ENCODE results near the gene JAZF1. TPM values are rescaled to one million over a fixed set of nuclear protein-coding genes. Genes with fewer than 3 reads are reported as not detected.

The JAZF1 gene
- total and polyA plus RNA-seq, 2 of the 8 experiments (the other 6 are each of a cell fraction or from before 2014, with no cell fraction given), result 2.6 to 21.8 TPM

DNA sequence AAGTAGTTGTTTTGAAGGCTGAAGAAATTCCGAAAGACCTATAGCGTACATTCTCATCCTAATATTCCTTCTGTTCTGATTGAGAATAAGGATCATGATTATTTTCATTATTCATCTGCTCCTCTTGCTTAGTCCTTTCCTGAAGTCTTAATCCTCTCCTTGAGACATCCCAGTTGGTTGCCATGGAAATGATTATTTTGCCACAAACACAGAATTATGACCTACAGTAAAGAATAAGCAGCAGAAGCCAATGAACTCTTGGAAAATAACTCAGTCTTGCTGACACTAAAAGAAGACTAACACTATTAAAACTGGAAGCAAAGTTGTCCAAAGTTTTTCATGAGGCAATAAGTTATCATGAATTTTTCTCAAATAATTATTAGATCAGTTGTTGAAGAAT is 47.8 kb upstream of the JAZF1 start (continued):
- TF ChIP-seq, protein P1, sequence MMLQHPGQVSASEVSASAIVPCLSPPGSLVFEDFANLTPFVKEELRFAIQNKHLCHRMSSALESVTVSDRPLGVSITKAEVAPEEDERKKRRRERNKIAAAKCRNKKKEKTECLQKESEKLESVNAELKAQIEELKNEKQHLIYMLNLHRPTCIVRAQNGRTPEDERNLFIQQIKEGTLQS (IDR thresholded peaks at IDR 0.05; ENCODE audit: insufficient read depth, low read depth, low read length), result no peak
- TF ChIP-seq, protein P2, sequence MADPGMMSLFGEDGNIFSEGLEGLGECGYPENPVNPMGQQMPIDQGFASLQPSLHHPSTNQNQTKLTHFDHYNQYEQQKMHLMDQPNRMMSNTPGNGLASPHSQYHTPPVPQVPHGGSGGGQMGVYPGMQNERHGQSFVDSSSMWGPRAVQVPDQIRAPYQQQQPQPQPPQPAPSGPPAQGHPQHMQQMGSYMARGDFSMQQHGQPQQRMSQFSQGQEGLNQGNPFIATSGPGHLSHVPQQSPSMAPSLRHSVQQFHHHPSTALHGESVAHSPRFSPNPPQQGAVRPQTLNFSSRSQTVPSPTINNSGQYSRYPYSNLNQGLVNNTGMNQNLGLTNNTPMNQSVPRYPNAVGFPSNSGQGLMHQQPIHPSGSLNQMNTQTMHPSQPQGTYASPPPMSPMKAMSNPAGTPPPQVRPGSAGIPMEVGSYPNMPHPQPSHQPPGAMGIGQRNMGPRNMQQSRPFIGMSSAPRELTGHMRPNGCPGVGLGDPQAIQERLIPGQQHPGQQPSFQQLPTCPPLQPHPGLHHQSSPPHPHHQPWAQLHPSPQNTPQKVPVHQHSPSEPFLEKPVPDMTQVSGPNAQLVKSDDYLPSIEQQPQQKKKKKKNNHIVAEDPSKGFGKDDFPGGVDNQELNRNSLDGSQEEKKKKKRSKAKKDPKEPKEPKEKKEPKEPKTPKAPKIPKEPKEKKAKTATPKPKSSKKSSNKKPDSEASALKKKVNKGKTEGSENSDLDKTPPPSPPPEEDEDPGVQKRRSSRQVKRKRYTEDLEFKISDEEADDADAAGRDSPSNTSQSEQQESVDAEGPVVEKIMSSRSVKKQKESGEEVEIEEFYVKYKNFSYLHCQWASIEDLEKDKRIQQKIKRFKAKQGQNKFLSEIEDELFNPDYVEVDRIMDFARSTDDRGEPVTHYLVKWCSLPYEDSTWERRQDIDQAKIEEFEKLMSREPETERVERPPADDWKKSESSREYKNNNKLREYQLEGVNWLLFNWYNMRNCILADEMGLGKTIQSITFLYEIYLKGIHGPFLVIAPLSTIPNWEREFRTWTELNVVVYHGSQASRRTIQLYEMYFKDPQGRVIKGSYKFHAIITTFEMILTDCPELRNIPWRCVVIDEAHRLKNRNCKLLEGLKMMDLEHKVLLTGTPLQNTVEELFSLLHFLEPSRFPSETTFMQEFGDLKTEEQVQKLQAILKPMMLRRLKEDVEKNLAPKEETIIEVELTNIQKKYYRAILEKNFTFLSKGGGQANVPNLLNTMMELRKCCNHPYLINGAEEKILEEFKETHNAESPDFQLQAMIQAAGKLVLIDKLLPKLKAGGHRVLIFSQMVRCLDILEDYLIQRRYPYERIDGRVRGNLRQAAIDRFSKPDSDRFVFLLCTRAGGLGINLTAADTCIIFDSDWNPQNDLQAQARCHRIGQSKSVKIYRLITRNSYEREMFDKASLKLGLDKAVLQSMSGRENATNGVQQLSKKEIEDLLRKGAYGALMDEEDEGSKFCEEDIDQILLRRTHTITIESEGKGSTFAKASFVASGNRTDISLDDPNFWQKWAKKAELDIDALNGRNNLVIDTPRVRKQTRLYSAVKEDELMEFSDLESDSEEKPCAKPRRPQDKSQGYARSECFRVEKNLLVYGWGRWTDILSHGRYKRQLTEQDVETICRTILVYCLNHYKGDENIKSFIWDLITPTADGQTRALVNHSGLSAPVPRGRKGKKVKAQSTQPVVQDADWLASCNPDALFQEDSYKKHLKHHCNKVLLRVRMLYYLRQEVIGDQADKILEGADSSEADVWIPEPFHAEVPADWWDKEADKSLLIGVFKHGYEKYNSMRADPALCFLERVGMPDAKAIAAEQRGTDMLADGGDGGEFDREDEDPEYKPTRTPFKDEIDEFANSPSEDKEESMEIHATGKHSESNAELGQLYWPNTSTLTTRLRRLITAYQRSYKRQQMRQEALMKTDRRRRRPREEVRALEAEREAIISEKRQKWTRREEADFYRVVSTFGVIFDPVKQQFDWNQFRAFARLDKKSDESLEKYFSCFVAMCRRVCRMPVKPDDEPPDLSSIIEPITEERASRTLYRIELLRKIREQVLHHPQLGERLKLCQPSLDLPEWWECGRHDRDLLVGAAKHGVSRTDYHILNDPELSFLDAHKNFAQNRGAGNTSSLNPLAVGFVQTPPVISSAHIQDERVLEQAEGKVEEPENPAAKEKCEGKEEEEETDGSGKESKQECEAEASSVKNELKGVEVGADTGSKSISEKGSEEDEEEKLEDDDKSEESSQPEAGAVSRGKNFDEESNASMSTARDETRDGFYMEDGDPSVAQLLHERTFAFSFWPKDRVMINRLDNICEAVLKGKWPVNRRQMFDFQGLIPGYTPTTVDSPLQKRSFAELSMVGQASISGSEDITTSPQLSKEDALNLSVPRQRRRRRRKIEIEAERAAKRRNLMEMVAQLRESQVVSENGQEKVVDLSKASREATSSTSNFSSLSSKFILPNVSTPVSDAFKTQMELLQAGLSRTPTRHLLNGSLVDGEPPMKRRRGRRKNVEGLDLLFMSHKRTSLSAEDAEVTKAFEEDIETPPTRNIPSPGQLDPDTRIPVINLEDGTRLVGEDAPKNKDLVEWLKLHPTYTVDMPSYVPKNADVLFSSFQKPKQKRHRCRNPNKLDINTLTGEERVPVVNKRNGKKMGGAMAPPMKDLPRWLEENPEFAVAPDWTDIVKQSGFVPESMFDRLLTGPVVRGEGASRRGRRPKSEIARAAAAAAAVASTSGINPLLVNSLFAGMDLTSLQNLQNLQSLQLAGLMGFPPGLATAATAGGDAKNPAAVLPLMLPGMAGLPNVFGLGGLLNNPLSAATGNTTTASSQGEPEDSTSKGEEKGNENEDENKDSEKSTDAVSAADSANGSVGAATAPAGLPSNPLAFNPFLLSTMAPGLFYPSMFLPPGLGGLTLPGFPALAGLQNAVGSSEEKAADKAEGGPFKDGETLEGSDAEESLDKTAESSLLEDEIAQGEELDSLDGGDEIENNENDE (IDR thresholded peaks at IDR 0.05; ENCODE audit: insufficient replicate concordance, low read length), result no peak
- TF ChIP-seq CBX8 (IDR thresholded peaks at IDR 0.05; ENCODE audit: borderline replicate concordance, low read depth, low read length) (no peak), CHD2 (IDR thresholded peaks at IDR 0.05; ENCODE audit: low read length) (no peak)

Measured in H1 (cell line).